SH-SY5Y (cell line): ENCODE results near the gene PKNOX2.

ENCODE experiments used
- GATA2 ChIP-seq: IDR thresholded peaks from 2 replicates; pipeline ENCODE4 v1.6.1; 2011; ENCODE audit warnings: mild to moderate bottlenecking, low read depth, low read length
- GATA3 ChIP-seq: IDR thresholded peaks from 2 replicates; pipeline ENCODE4 v1.6.1; 2011; ENCODE audit warnings: low read depth, mild to moderate bottlenecking, low read length, moderate library complexity

DNA sequence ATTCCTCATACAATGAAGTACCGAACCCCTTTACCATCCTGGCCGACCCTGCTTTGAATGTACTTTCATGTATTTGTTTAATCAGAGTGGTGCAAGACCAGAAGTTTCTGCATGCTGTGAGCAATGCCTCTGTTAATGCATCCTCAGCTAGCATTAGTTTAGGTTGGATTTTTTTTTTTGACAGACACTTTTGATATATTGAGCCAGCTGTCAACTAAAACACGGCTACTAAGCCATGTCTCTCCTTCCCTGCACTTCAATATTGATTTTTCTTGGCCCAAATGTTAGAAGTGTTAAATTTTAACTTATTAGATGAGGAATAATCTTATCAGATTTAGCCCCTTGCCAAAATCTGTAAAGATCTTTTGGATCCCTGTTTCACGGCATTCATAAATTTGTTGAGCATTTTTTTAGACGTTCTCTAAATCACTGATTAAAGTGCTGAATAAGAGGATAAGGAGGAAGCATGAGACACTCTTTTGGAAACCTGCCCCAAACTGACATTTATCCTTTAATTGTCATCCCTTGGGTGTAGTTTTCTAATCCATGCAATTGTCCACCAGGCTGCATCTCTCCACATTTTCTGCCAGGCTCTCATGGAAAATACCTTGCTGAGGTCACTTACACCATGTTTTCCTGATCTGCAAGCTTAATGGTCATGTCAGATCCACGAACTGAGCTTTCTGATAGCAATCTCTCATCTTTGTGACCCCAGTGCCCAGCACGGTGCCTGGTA, 200.8 kb downstream of the PKNOX2 start:
- TF ChIP-seq GATA2 (no peak), GATA3 (no peak)
